Suprapubic skin (tissue), 3 donors: Measurements from ENCODE around the gene SNAPC4.

ENCODE experiments used
- POLR2A ChIP-seq, 2 donors: fragments of 450-650 bp; IDR thresholded peaks; one replicate each; pipeline ENCODE4 v1.6.1; 2017; ENCODE audit warnings: antibody characterized with exemption in 2 of 2, mild to moderate bottlenecking in 2 of 2, moderate library complexity in 2 of 2
- TF ChIP-seq, protein P1 (sequence below), 2 donors: fragments of 200-600 bp in 1 of 2; fragments of 450-650 bp in 1 of 2; sonication (generic) in 1 of 2; IDR thresholded peaks; one replicate each; pipeline ENCODE4 v1.5.1; 2016 to 2019; ENCODE audit warnings: antibody characterized with exemption in 2 of 2, mild to moderate bottlenecking in 1 of 2, moderate library complexity in 1 of 2

DNA sequence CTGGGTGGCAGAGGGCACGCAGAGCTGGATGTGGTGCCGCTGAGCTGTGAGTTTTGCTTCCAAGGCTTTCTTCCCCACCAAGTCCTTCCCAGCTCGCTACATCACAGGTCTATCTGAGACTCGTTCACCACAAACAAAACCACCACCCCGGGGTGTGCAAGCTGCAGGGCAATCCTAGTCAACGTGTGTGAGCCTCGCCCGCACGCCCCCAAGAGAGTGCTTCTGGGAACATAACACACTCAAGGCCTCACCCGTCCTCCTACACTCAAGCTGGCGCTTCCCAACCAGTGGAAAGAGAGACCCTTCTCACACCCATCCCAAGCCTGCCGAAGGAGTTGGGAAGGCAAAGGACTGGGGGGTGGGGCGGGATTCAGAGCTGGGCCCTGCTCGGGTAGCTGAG, 10.6 kb downstream of the SNAPC4 start:
- TF ChIP-seq, protein P1, sequence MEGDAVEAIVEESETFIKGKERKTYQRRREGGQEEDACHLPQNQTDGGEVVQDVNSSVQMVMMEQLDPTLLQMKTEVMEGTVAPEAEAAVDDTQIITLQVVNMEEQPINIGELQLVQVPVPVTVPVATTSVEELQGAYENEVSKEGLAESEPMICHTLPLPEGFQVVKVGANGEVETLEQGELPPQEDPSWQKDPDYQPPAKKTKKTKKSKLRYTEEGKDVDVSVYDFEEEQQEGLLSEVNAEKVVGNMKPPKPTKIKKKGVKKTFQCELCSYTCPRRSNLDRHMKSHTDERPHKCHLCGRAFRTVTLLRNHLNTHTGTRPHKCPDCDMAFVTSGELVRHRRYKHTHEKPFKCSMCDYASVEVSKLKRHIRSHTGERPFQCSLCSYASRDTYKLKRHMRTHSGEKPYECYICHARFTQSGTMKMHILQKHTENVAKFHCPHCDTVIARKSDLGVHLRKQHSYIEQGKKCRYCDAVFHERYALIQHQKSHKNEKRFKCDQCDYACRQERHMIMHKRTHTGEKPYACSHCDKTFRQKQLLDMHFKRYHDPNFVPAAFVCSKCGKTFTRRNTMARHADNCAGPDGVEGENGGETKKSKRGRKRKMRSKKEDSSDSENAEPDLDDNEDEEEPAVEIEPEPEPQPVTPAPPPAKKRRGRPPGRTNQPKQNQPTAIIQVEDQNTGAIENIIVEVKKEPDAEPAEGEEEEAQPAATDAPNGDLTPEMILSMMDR (IDR thresholded peaks at IDR 0.05), result no peak
- no peak for TF ChIP-seq POLR2A (IDR thresholded peaks at IDR 0.05)
